H1 (cell line): ENCODE results near the gene DCP2. TPM values are rescaled to one million over a fixed set of nuclear protein-coding genes. Genes with fewer than 3 reads are reported as not detected.

Experiments
- CTCF ChIA-PET: fragments of 300-600 bp; sonication (Branson Sonifier 250); formaldehyde crosslinking; loops from one replicate; lab custom pipeline; 2021; ENCODE audit not compliant: partially characterized antibody; lab: Charles Lee
- POLR2A ChIA-PET: fragments of 300-600 bp; sonication (Branson Sonifier 250); formaldehyde crosslinking; loops from one replicate; lab custom pipeline; 2021; ENCODE audit warnings: inconsistent platforms; ENCODE audit not compliant: partially characterized antibody; lab: Charles Lee
- DNase-seq, 2 experiments: peaks; one replicate each; pipeline versions ENCODE4 v3.0.0 to v3.0.0-alpha.2; 2010 to 2022; ENCODE audit warnings: low spot score in 2 of 2, low read depth in 1 of 2, mixed read lengths in 1 of 2
- FAIRE-seq: peaks from 2 replicates; lab custom pipeline; 2011; peaks lifted over from hg19 to GRCh38; lab: Jason Lieb, UNC
- H2AFZ ChIP-seq: 2 replicates; pipeline ENCODE4 v1.8.1; 2012; ENCODE audit warnings: low read length, inconsistent platforms
- H2AK5ac ChIP-seq: 2 replicates; pipeline ENCODE4 v1.6.1; 2013; ENCODE audit warnings: low read depth, low read length
- H2BK120ac ChIP-seq: replicated peaks from 2 replicates; pipeline ENCODE3; 2013; ENCODE audit warnings: low read depth, low read length, inconsistent platforms
- H2BK12ac ChIP-seq: 2 replicates; pipeline ENCODE4 v1.6.1; 2013; ENCODE audit warnings: low read depth, low read length
- H2BK15ac ChIP-seq: 2 replicates; pipeline ENCODE4 v1.6.1; 2013; ENCODE audit warnings: low read length
- H2BK20ac ChIP-seq: 2 replicates; pipeline ENCODE4 v1.6.1; 2013; ENCODE audit warnings: low read length
- H2BK5ac ChIP-seq: 2 replicates; pipeline ENCODE4 v1.6.1; 2013; ENCODE audit warnings: low read depth, low read length
- H3K14ac ChIP-seq: 2 replicates; pipeline ENCODE4 v1.6.1; 2013; ENCODE audit warnings: inconsistent platforms; ENCODE audit not compliant: insufficient read length
- H3K18ac ChIP-seq: 2 replicates; pipeline ENCODE4 v1.6.1; 2013; ENCODE audit warnings: low read length; ENCODE audit errors: extremely low read depth
- H3K23ac ChIP-seq: 2 replicates; pipeline ENCODE4 v1.6.1; 2013; ENCODE audit warnings: inconsistent platforms; ENCODE audit not compliant: insufficient read length
- H3K23me2 ChIP-seq: 2 replicates; pipeline ENCODE4 v1.6.1; 2013; ENCODE audit warnings: low read depth, low read length
- H3K27ac ChIP-seq: 2 replicates; pipeline ENCODE4 v1.6.1; 2011; ENCODE audit warnings: low read depth, low read length, inconsistent platforms
- H3K27me3 ChIP-seq, 4 experiments: replicated peaks in 1 of 4; 1 replicate in 1 of 4; 2 replicates in 3 of 4; pipeline versions ENCODE4 v1.6.1 to v1.8.1; 2011 to 2013; ENCODE audit warnings: low read length in 3 of 4, mild to moderate bottlenecking in 3 of 4, inconsistent platforms in 2 of 4, mixed read lengths in 2 of 4, moderate library complexity in 1 of 4; ENCODE audit not compliant: control insufficient read depth in 3 of 4, insufficient read depth in 3 of 4; ENCODE audit errors: extremely low read depth in 1 of 4
- H3K36me3 ChIP-seq, 4 experiments: 2 replicates each; pipeline versions ENCODE4 v1.6.1 to v1.8.1; 2011 to 2013; ENCODE audit warnings: mild to moderate bottlenecking in 4 of 4, low read length in 3 of 4, moderate library complexity in 2 of 4, control low read depth in 1 of 4, inconsistent platforms in 1 of 4; ENCODE audit not compliant: insufficient read depth in 4 of 4, control insufficient read depth in 2 of 4
- H3K4ac ChIP-seq: replicated peaks from 2 replicates; pipeline ENCODE3; 2013; ENCODE audit warnings: low read length, low read depth, mixed read lengths, inconsistent platforms; ENCODE audit not compliant: insufficient read length
- H3K4me1 ChIP-seq, 4 experiments: replicated peaks in 1 of 4; 1 replicate in 1 of 4; 2 replicates in 3 of 4; pipeline versions ENCODE4 v1.6.1 to v1.8.1; 2011 to 2013; ENCODE audit warnings: low read length in 3 of 4, inconsistent platforms in 2 of 4, mixed read lengths in 1 of 4; ENCODE audit not compliant: insufficient read depth in 4 of 4, control insufficient read depth in 3 of 4
- H3K4me2 ChIP-seq, 2 experiments: 2 replicates each; pipeline versions ENCODE4 v1.6.1 to v1.8.1; 2011 to 2013; ENCODE audit warnings: low read depth in 2 of 2, low read length in 2 of 2, control low read depth in 1 of 2, inconsistent platforms in 1 of 2, mild to moderate bottlenecking in 1 of 2; ENCODE audit not compliant: insufficient read depth in 1 of 2
- H3K4me3 ChIP-seq, 4 experiments: fragments of 200-600, 300-600 bp in 1 of 4; sonication (generic), shearing (Covaris generic), sonication (Bioruptor Twin) in 1 of 4; 2 replicates each; pipeline versions ENCODE4 v1.5.1 to v1.8.1; 2011 to 2016; ENCODE audit warnings: low read length in 4 of 4, low read depth in 3 of 4, control low read depth in 2 of 4, inconsistent platforms in 2 of 4, mild to moderate bottlenecking in 2 of 4, mixed read lengths in 1 of 4, moderate library complexity in 1 of 4; ENCODE audit not compliant: insufficient read depth in 2 of 4; ENCODE audit errors: extremely low read depth in 1 of 4
- H3K56ac ChIP-seq: replicated peaks from 2 replicates; pipeline ENCODE3; 2013; ENCODE audit warnings: low read depth, mild to moderate bottlenecking, mixed read lengths, low read length, inconsistent platforms; ENCODE audit not compliant: insufficient read length
- H3K79me1 ChIP-seq: 2 replicates; pipeline ENCODE4 v1.6.1; 2013; ENCODE audit warnings: low read depth, low read length, control low read depth
- H3K79me2 ChIP-seq, 2 experiments: 2 replicates each; pipeline versions ENCODE4 v1.6.1 to v1.8.1; 2012 to 2013; ENCODE audit warnings: low read length in 2 of 2, mild to moderate bottlenecking in 2 of 2, inconsistent platforms in 1 of 2; ENCODE audit not compliant: insufficient read depth in 2 of 2, control insufficient read depth in 1 of 2
- H3K9ac ChIP-seq, 4 experiments: replicated peaks in 1 of 4; 1 replicate in 1 of 4; 2 replicates in 3 of 4; pipeline versions ENCODE4 v1.6.1 to v1.8.1; 2011 to 2013; ENCODE audit warnings: low read depth in 3 of 4, low read length in 3 of 4, control low read depth in 2 of 4, mild to moderate bottlenecking in 2 of 4, moderate library complexity in 2 of 4, inconsistent platforms in 1 of 4; ENCODE audit errors: extremely low read depth in 1 of 4
- H3K9me3 ChIP-seq, 2 experiments: 2 replicates each; pipeline versions ENCODE4 v1.6.1 to v1.8.1; 2012 to 2013; ENCODE audit warnings: mild to moderate bottlenecking in 2 of 2, moderate library complexity in 2 of 2, control low read depth in 1 of 2, inconsistent platforms in 1 of 2, low read depth in 1 of 2, low read length in 1 of 2, mixed read lengths in 1 of 2; ENCODE audit not compliant: insufficient read depth in 2 of 2
- H4K20me1 ChIP-seq, 2 experiments: replicated peaks in 1 of 2; 2 replicates each; pipeline versions ENCODE3 to v1.8.1; 2011 to 2013; ENCODE audit warnings: inconsistent platforms in 2 of 2, low read length in 2 of 2, mild to moderate bottlenecking in 1 of 2; ENCODE audit not compliant: insufficient read depth in 2 of 2, control insufficient read depth in 1 of 2
- H4K5ac ChIP-seq: 2 replicates; pipeline ENCODE4 v1.6.1; 2013; ENCODE audit warnings: low read length, low read depth, mixed read lengths, inconsistent platforms; ENCODE audit not compliant: insufficient read length
- H4K8ac ChIP-seq: 2 replicates; pipeline ENCODE4 v1.8.0; 2013; ENCODE audit warnings: mild to moderate bottlenecking, moderate library complexity, low read length, inconsistent platforms; ENCODE audit not compliant: insufficient read depth; ENCODE audit errors: extremely low read depth
- H4K91ac ChIP-seq: replicated peaks from 2 replicates; pipeline ENCODE3; 2013; ENCODE audit warnings: low read length, mixed read lengths, inconsistent platforms; ENCODE audit not compliant: insufficient read length
- ATF3 ChIP-seq: IDR thresholded peaks from 2 replicates; pipeline ENCODE4 v1.6.1; 2011; ENCODE audit warnings: low read depth, mild to moderate bottlenecking, low read length; ENCODE audit not compliant: insufficient read depth
- BACH1 ChIP-seq: IDR thresholded peaks from 2 replicates; pipeline ENCODE4 v1.6.1; 2012; ENCODE audit warnings: low read length, improper control_type of control experiment
- CTBP2 ChIP-seq: IDR thresholded peaks from 2 replicates; pipeline ENCODE4 v1.7.0; 2011; ENCODE audit warnings: borderline replicate concordance, mild to moderate bottlenecking, moderate library complexity, mixed read lengths, low read length; ENCODE audit not compliant: insufficient read depth, insufficient read length
- CTCF ChIP-seq, 3 experiments: IDR thresholded peaks; 1 replicate in 2 of 3; 2 replicates in 1 of 3; pipeline versions ENCODE4 v1.5.1 to v1.6.1; 2011; ENCODE audit warnings: low read length in 3 of 3, mild to moderate bottlenecking in 3 of 3, inconsistent platforms in 2 of 3, low read depth in 1 of 3, moderate library complexity in 1 of 3; ENCODE audit not compliant: insufficient read depth in 1 of 3; ENCODE audit errors: control extremely low read depth in 1 of 3
- EZH2 ChIP-seq: fragments of 200-600 bp; sonication (generic); IDR thresholded peaks from 2 replicates; pipeline ENCODE4 v1.7.1; 2012; ENCODE audit warnings: low read depth, mild to moderate bottlenecking, moderate library complexity, low read length, inconsistent platforms; ENCODE audit not compliant: severe bottlenecking
- POLR2A ChIP-seq, 2 experiments: IDR thresholded peaks; 1 replicate in 1 of 2; 2 replicates in 1 of 2; pipeline ENCODE4 v1.6.1; 2011; ENCODE audit warnings: low read depth in 2 of 2, low read length in 2 of 2, mild to moderate bottlenecking in 2 of 2; ENCODE audit errors: control extremely low read depth in 1 of 2
- POLR2AphosphoS5 ChIP-seq: IDR thresholded peaks from 2 replicates; pipeline ENCODE4 v1.6.1; 2011; ENCODE audit warnings: low read depth, low read length
- RFX5 ChIP-seq: IDR thresholded peaks from 2 replicates; pipeline ENCODE4 v1.6.1; 2011; ENCODE audit warnings: low read depth, low read length, improper control_type of control experiment, borderline replicate concordance
- SAP30 ChIP-seq: fragments of 300-600 bp; sonication (generic); IDR thresholded peaks from 2 replicates; pipeline ENCODE4 v1.7.1; 2012; ENCODE audit warnings: low read length, moderate library complexity, mild to moderate bottlenecking, inconsistent platforms; ENCODE audit not compliant: insufficient read depth, insufficient replicate concordance
- WGBS, 2 experiments: shearing (Covaris generic) in 1 of 2; methylation state at CpG; one replicate each; pipeline versions ENCODE4 v1.1.6 to v1.1.7; 2013 to 2015; ENCODE audit warnings: low lambda C conversion rate in 2 of 2, mixed read lengths in 2 of 2, inconsistent platforms in 1 of 2, low coverage in 1 of 2, missing lambda C conversion rate in 1 of 2; ENCODE audit not compliant: insufficient replicate concordance in 2 of 2, insufficient coverage in 1 of 2, insufficient read length in 1 of 2; ENCODE audit errors: extremely low coverage in 1 of 2, missing lambda C conversion rate in 1 of 2; 5-methylcytosine and 5-hydroxymethylcytosine counted together
- polyA plus RNA-seq, 7 experiments: library from polyadenylated mRNA; depleted of rRNA in 3 of 7; stranded (reverse) in 5 of 7; unstranded in 2 of 7; fragments of >200 nt in 5 of 7; fragments of 200-250 nt in 2 of 7; gene quantifications; 1 replicate in 5 of 7; 2 replicates in 1 of 7; 4 replicates in 1 of 7; pipeline versions ENCODE4 v1.2.1 to v1.2.3, GENCODE V29; 2011 to 2013; ENCODE audit warnings: missing spikeins in 2 of 7, mixed read lengths in 2 of 7
- total RNA-seq: library from RNA; stranded (reverse); fragmentation: NEBNext Ultra II Directional; extraction: Animal tissue kit (Norgen Biotek cat#: 25700); gene quantifications from 2 replicates; pipeline ENCODE4 v1.2.1, GENCODE V29; 2021

The DCP2 gene
- total and polyA plus RNA-seq, 2 of the 8 experiments (the other 6 are each of a cell fraction or from before 2014, with no cell fraction given), result 14.4 to 162 TPM

DNA sequence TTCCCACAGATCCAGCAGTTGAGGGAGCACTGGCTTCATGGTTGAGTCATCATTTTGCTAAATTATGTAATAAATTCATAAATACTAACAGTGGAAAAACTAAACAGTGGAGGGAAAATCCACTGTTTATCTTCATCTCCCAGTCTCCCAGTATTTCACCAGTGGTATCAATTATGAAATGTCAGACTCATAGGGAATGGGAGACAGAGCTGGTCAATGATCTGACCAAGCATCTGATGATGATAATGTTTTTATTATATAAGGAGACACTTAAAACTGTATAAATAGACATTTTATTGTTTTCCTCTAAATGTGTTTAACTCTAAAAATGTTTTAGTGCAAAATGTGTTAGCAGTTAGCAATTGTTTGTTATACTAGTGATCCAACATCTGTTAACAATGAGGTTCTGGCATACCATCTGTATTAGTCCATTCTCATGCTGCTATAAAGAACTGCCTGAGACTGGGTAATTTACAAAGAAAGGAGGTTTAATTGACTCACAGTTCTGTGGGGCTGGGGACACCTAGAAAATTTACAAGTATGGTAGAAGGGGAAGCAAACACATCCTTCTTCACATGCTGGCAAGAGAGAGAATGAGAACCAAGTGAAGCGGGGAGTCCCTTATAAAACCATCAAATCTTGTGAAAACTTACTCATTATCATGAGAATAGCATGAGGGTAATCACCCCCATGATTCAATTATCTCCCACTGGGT is 42.8 kb upstream of the DCP2 start:
- no peak overlapping the region for H3K18ac ChIP-seq
- H3K14ac ChIP-seq, result no peak overlapping the region
- no peak overlapping the region for H2BK12ac ChIP-seq
- no peak overlapping the region for H2BK20ac ChIP-seq
- no peak overlapping the region for H4K91ac ChIP-seq
- ChIA-PET CTCF (interaction anchor here (1.0 to 2.7 kb wide), 3 partner anchors 11 to 62 kb away, joined by 4 to 9 read pairs (median 4); partner anchors contain the start of gene REEP5), POLR2A (no interaction called here)
- no peaks in the 10 kb centered on the region for H3K27me3 ChIP-seq
- FAIRE-seq (no peak), DNase-seq (no peak)
- no peak overlapping the region for H3K4ac ChIP-seq
- TF ChIP-seq BACH1 (no peak), POLR2A (IDR thresholded peaks at IDR 0.05; ENCODE audit: control extremely low read depth in 1 of 2, low read depth in 2 of 2, low read length in 2 of 2) (no peak), POLR2AphosphoS5 (no peak), SAP30 (no peak), EZH2 (no peak), ATF3 (no peak), CTBP2 (no peak), CTCF (IDR thresholded peaks at IDR 0.05; ENCODE audit: control extremely low read depth in 1 of 3, insufficient read depth in 1 of 3, low read depth in 1 of 3, low read length in 3 of 3) (no peak), RFX5 (no peak)
- no peak overlapping the region for H3K9ac ChIP-seq
- H3K23ac ChIP-seq, result no peak overlapping the region
- no peak overlapping the region for H2BK5ac ChIP-seq
- H2BK15ac ChIP-seq, result no peak overlapping the region
- no peak overlapping the region for H3K4me3 ChIP-seq
- no peaks in the 10 kb centered on the region for H3K9me3 ChIP-seq
- 83% methylated on average over 1 of the region's 1 CpG; no CpG with 5 or more reads in 1 of the 2 experiments for WGBS, 2 experiments
- H4K8ac ChIP-seq, result no peak overlapping the region
- H3K79me1 ChIP-seq, result no peaks in the 10 kb centered on the region
- H4K5ac ChIP-seq, result no peak overlapping the region
- H3K56ac ChIP-seq, result no peak overlapping the region
- no peaks in the 10 kb centered on the region for H3K4me1 ChIP-seq
- H2AFZ ChIP-seq, result no peak overlapping the region
- no peaks in the 10 kb centered on the region for H3K23me2 ChIP-seq
- no peaks in the 10 kb centered on the region for H3K36me3 ChIP-seq
- H3K79me2 ChIP-seq, result no peaks in the 10 kb centered on the region
- no peaks in the 10 kb centered on the region for H4K20me1 ChIP-seq
- no peak overlapping the region for H2AK5ac ChIP-seq
- no peak overlapping the region for H3K4me2 ChIP-seq
- no peak overlapping the region for H2BK120ac ChIP-seq
- H3K27ac ChIP-seq, result no peak overlapping the region
